Peyer's patch (tissue), 4 donors: ENCODE measurements around the gene GALNT2.

Experiments used
- CTCF ChIP-seq, 6 experiments: fragments of 450-650 bp in 4 of 6; fragments of 200-600 bp in 2 of 6; sonication (generic) in 1 of 6; IDR thresholded peaks; one replicate each; pipeline ENCODE4 v1.5.1; 2017 to 2019; ENCODE audit warnings: antibody characterized with exemption in 6 of 6, mild to moderate bottlenecking in 3 of 6, moderate library complexity in 1 of 6
- POLR2A ChIP-seq, 2 donors: fragments of 450-650 bp; IDR thresholded peaks; one replicate each; pipeline ENCODE4 v1.5.1; 2017; ENCODE audit warnings: antibody characterized with exemption in 2 of 2, mild to moderate bottlenecking in 2 of 2, moderate library complexity in 2 of 2

DNA sequence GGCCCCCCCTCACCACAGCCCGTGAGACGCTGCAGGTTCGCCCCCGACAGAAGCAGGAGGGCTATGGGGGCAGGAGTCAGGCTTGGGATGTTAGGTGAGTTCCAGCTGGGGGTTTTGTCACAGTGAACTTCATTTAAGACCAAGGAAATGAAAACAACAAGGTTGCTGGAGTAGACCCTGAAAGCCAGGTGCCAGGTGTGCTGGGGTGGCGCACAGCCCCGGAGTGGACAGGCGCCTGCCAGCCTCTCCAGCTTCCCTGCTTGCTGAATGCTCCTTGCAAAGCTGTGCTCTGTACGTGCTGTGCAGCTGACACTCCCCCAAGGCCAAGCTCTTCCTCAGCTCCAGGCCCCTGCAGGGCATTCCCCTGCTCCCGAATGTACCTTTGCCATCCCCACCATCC, 256.6 kb downstream of the GALNT2 start:
- no peak for TF ChIP-seq CTCF (IDR thresholded peaks at IDR 0.05)
- no peak for TF ChIP-seq POLR2A (IDR thresholded peaks at IDR 0.05)
